Right lobe of liver (tissue), 6 donors: Measurements from ENCODE around the gene ELOA. TPM values are rescaled to one million over a fixed set of nuclear protein-coding genes. Genes with fewer than 3 reads are reported as not detected.
"Not testable (repeated sequence)": the region's sequence is repeated elsewhere in the genome, so short reads cannot be mapped to it uniquely, and the experiment has no call there.

ENCODE experiments used
- ATAC-seq, 4 donors: fragments of 200-7000 bp; cut with Tn5 transposase; one replicate each; pipeline ENCODE4 v1.9.1; 2020; ENCODE audit warnings: mild to moderate bottlenecking in 4 of 4, moderate library complexity in 4 of 4
- DNase-seq, 3 donors: peaks; one replicate each; pipeline ENCODE4 v3.0.0-alpha.2; 2020
- H3K27ac ChIP-seq, 3 donors: fragments of 200-600 bp; one replicate each; pipeline ENCODE4 v1.8.0; 2022
- H3K27me3 ChIP-seq, 2 donors: fragments of 200-600 bp; one replicate each; pipeline ENCODE4 v1.8.0; 2022
- H3K36me3 ChIP-seq, 4 donors: fragments of 200-600 bp; sonication (generic) in 1 of 4; one replicate each; pipeline versions ENCODE4 v1.5.1 to v1.8.0; 2017 to 2022; ENCODE audit warnings: control low read depth in 1 of 4
- H3K4me1 ChIP-seq, 4 donors: fragments of 200-600 bp; sonication (generic) in 1 of 4; one replicate each; pipeline versions ENCODE4 v1.5.1 to v1.8.0; 2017 to 2022; ENCODE audit warnings: control low read depth in 1 of 4
- H3K4me3 ChIP-seq, 3 donors: fragments of 200-600 bp; one replicate each; pipeline ENCODE4 v1.8.0; 2022
- H3K9me3 ChIP-seq, 4 donors: fragments of 200-600 bp; sonication (generic) in 1 of 4; one replicate each; pipeline versions ENCODE4 v1.5.1 to v1.8.0; 2017 to 2022; ENCODE audit warnings: control low read depth in 1 of 4
- POLR2A ChIP-seq: fragments of 450-650 bp; IDR thresholded peaks from one replicate; pipeline ENCODE4 v1.6.1; 2017; ENCODE audit warnings: antibody characterized with exemption, mild to moderate bottlenecking
- WGBS: methylation state at CpG from one replicate; pipeline ENCODE4 v1.1.6; 2018; ENCODE audit warnings: low coverage, low lambda C conversion rate; ENCODE audit not compliant: insufficient coverage; ENCODE audit errors: missing lambda C conversion rate; 5-methylcytosine and 5-hydroxymethylcytosine counted together
- intact Hi-C, 2 donors: fragments of 100-400 bp; cut with DNase I; formaldehyde crosslinking; loops; one replicate each; pipeline versions ENCODE4 v1.11.2 to v1.14.1; 2022
- total RNA-seq, 6 experiments: library from RNA; depleted of rRNA in 2 of 6; stranded (reverse); fragments of >200 nt in 2 of 6; fragmentation: NEBNext Ultra II Directional in 3 of 6; extraction: Animal tissue kit (Norgen Biotek cat#: 25700) in 3 of 6; gene quantifications; one replicate each; pipeline versions ENCODE4 v1.1.0 to v1.2.4, GENCODE V29; 2016 to 2023
- TF ChIP-seq, protein P1 (sequence below), 4 donors: fragments of 200-600 bp in 3 of 4; fragments of 450-650 bp in 1 of 4; IDR thresholded peaks; one replicate each; pipeline versions ENCODE4 v1.5.1 to v1.8.0; 2016 to 2022; ENCODE audit warnings: antibody characterized with exemption in 4 of 4, mild to moderate bottlenecking in 2 of 4
- donor health status: DM: no; HTN: yes; CAD: no.
- donor health status: DM: no; HTN: no; CAD: no.
- donor health status: DM: no; HTN: no; CAD: no.
- donor health status: DM: no; HTN: yes; CAD: no.
- donor health status: DM: no; HTN: yes; CAD: no.

ELOA gene
- total RNA-seq, 6 experiments from 2014 or later: 21.1 to 42.2 (median 36.1) TPM

DNA sequence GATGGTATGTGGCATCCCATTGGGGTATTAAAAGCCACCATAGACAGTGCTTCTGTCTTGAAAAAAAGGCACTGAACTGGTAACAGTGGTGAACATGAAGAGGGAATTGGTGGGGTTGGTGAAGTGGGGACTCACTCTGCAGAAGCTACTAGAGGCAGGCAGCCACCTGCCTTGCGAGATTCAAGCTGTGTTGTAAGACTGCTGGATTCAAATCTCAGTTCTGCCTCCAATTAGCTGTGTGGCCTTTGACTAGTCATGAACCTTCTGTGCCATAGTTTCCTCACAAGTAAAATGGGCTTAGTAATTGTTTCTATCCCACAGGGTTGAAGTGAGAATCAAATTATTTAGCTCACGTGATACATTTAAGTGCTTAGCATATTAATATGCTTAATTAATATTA lies 16.6 kb upstream of the ELOA start:
- Histone ChIP-seq H3K9me3 (no peaks in the 10 kb centered on the region), H3K27ac (peak overlapping the region in 2 of 3 donors; percentile 57 to 74), H3K36me3 (no peaks in the 10 kb centered on the region), H3K27me3 (no peaks in the 10 kb centered on the region), H3K4me3 (no peak overlapping the region), H3K4me1 (peaks cover 0 to 37% (median 19%) of the 10 kb centered on the region in 4 donors)
- 49% methylated on average over 2 of the region's 2 CpGs for WGBS
- TF ChIP-seq, protein P1, sequence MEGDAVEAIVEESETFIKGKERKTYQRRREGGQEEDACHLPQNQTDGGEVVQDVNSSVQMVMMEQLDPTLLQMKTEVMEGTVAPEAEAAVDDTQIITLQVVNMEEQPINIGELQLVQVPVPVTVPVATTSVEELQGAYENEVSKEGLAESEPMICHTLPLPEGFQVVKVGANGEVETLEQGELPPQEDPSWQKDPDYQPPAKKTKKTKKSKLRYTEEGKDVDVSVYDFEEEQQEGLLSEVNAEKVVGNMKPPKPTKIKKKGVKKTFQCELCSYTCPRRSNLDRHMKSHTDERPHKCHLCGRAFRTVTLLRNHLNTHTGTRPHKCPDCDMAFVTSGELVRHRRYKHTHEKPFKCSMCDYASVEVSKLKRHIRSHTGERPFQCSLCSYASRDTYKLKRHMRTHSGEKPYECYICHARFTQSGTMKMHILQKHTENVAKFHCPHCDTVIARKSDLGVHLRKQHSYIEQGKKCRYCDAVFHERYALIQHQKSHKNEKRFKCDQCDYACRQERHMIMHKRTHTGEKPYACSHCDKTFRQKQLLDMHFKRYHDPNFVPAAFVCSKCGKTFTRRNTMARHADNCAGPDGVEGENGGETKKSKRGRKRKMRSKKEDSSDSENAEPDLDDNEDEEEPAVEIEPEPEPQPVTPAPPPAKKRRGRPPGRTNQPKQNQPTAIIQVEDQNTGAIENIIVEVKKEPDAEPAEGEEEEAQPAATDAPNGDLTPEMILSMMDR (IDR thresholded peaks at IDR 0.05): no peak
- no peak for TF ChIP-seq POLR2A
- intact Hi-C loops: no loop called here
- peak in 1 of 3 donors; percentile 52 for DNase-seq
- ATAC-seq: peak in 2 of 4 donors; percentile 31 to 43

DNA sequence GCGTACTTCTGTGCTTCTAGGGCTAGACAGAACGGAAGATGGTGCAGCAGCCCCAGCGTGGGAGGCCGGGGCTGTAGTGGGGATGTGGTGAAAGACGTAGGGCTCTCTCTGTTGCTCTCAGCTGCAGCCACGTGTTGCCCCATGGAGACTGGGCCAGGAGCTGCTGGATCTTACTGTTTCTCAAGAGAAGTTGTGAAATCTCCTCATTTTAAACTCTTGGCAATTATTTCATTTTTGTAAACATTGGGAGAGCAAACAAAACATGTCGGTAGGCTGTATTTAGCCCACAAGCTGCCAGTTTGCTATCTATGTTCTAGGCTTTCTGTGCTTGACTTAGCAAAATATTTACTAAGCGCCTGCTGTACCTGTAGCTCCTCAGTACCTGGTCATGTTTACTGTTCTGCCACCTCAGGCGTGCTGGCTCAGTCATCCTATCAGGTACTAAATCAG lies 15.9 kb upstream of the ELOA start:
- DNase-seq: peak; percentile 78 to 89 (median 88)

DNA sequence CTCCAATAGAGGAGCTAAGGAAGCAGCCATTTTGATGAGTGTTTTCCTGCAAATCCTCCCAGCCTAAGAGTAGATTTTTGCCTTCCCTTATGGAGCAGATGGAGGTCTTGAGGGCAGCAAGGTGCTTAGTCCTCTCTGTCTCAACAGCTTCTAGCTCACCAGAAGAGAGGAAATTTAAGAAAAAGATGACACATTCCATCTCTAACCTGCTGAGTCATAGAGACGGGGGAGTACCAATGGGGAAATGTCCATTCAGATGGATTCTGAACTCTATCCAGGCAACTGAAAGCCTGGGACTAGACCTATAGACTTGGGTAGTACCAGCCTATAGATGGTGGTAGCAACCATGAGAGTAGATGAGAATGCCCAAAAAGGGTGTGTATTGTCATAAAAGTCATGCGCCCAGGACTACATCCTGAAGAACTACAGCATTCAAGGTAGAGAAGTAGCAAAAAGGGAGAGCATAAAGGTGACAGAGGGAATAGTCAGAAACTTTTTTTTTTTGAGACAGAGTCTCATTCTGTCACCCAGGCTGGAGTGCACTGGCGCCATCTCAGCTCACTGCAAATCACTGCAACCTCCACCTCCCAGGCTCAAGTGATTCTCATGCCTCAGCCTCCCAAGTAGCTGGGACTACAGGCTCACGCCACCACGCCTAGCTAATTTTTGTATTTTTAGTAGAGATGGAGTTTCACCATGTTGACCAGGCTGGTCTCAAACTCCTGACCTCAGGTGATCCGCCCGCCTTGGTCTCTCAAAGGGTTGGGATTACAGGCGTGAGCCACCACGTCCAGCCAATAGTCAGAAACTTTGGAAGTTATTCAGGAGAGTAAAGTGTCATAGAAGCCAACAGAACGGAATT lies 10.7 kb upstream of the ELOA start:
- Histone ChIP-seq H3K36me3 (no peaks in the 10 kb centered on the region), H3K4me3 (no peak overlapping the region), H3K4me1 (peaks cover 0 to 44% (median 19%) of the 10 kb centered on the region in 4 donors), H3K27ac (no peak overlapping the region), H3K9me3 (no peaks in the 10 kb centered on the region), H3K27me3 (no peaks in the 10 kb centered on the region)
- WGBS: 96% methylated on average over 8 of the region's 10 CpGs
- TF ChIP-seq, protein P1 (IDR thresholded peaks at IDR 0.05): no peak
- no peak for TF ChIP-seq POLR2A
- intact Hi-C loops: no loop called here
- DNase-seq: no peak
- ATAC-seq: no peak

More for the DNA sequence above, 15.9 kb upstream of the ELOA start:
- Histone ChIP-seq H3K27me3 (no peaks in the 10 kb centered on the region), H3K4me3 (peak overlapping the region in 1 of 3 donors; percentile 4), H3K27ac (peak overlapping the region; percentile 25 to 82 (median 78)), H3K36me3 (no peaks in the 10 kb centered on the region), H3K4me1 (peaks cover 0 to 37% (median 19%) of the 10 kb centered on the region in 4 donors), H3K9me3 (no peaks in the 10 kb centered on the region)
- intact Hi-C loops: no loop called here
- TF ChIP-seq, protein P1 (IDR thresholded peaks at IDR 0.05): no peak
- TF ChIP-seq POLR2A: no peak
- ATAC-seq: peak; percentile 88 to 95 (median 91)
- 13% methylated on average over 9 of the region's 9 CpGs for WGBS

DNA sequence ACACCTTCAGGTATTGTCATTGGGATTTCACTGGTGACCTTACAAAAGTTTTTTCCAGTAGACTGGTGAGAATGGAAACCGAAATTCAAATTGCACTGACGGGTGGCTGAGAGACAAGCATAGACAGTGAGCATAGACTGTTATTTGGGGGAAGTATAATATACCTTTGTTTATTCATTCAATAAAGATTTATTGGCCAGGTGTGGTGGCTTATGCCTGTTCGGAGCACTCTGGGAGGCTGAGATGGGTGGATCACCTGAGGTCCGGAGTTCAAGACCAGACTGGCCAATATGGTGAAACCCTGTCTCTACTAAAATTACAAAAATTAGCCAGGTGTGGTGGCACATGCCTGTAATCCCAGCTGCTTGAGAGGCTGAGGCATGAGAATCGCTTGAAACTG lies 10.0 kb upstream of the ELOA start:
- H3K4me1 ChIP-seq: peaks cover 0 to 37% (median 15%) of the 10 kb centered on the region in 4 donors
- WGBS: 92% methylated on average over 4 of the region's 5 CpGs
- H3K9me3 ChIP-seq, H3K27me3 ChIP-seq, ATAC-seq, H3K4me3 ChIP-seq, intact Hi-C loops, DNase-seq, H3K27ac ChIP-seq, H3K36me3 ChIP-seq: not testable (repeated sequence)
